ENCODE measurements around the gene FIP1L1.

Gene FIP1L1

GRCh38 chr4:53476232-53477037 lies 99.0 kb downstream of the FIP1L1 start:
- DNase-seq (ENCODE audit: low spot score), result no peak

- DNase-seq (ENCODE audit: low spot score), result no peak
Observed at GRCh38 chr4:53477038-53477565, 99.7 kb downstream of the FIP1L1 start.

- no peak for DNase-seq (ENCODE audit: low spot score)
Observed at GRCh38 chr4:53477636-53478035, 100.2 kb downstream of the FIP1L1 start.

- DNase-seq (ENCODE audit: low spot score), result no peak
Observed at GRCh38 chr4:53478671-53479456, 101.4 kb downstream of the FIP1L1 start.

GRCh38 chr4:53479736-53480525 lies 102.5 kb downstream of the FIP1L1 start:
- no peak for DNase-seq (ENCODE audit: low spot score)

- DNase-seq (ENCODE audit: low spot score), result no peak
Observed at GRCh38 chr4:53480909-53481308, 103.5 kb downstream of the FIP1L1 start.

- DNase-seq (ENCODE audit: low spot score), result no peak
Observed at GRCh38 chr4:53481586-53481985, 104.1 kb downstream of the FIP1L1 start.

- DNase-seq (ENCODE audit: low spot score), result no peak
Observed at GRCh38 chr4:53483250-53483649, 105.8 kb downstream of the FIP1L1 start.

GRCh38 chr4:53484911-53485657 lies 107.6 kb downstream of the FIP1L1 start:
- DNase-seq (ENCODE audit: low spot score), result no peak

GRCh38 chr4:53485658-53486040 lies 108.2 kb downstream of the FIP1L1 start:
- DNase-seq (ENCODE audit: low spot score), result no peak

GRCh38 chr4:53487766-53488165 lies 110.3 kb downstream of the FIP1L1 start:
- no peak for DNase-seq (ENCODE audit: low spot score)

- no peak for DNase-seq (ENCODE audit: low spot score)
Observed at GRCh38 chr4:53489279-53489889, 111.9 kb downstream of the FIP1L1 start.

GRCh38 chr4:53490161-53490956 lies 112.9 kb downstream of the FIP1L1 start:
- DNase-seq (ENCODE audit: low spot score), result no peak

GRCh38 chr4:53490965-53491622 lies 113.7 kb downstream of the FIP1L1 start:
- DNase-seq (ENCODE audit: low spot score), result peak; percentile 32

- no peak for DNase-seq (ENCODE audit: low spot score)
Observed at GRCh38 chr4:53494851-53495250, 117.4 kb downstream of the FIP1L1 start.

- no peak for DNase-seq (ENCODE audit: low spot score)
Observed at GRCh38 chr4:53497487-53498244, 120.2 kb downstream of the FIP1L1 start.

- no peak for DNase-seq (ENCODE audit: low spot score)
Observed at GRCh38 chr4:53498706-53499105, 121.3 kb downstream of the FIP1L1 start.

- DNase-seq (ENCODE audit: low spot score), result no peak
Observed at GRCh38 chr4:53499791-53500190, 122.3 kb downstream of the FIP1L1 start.

GRCh38 chr4:53500546-53500945 lies 123.1 kb downstream of the FIP1L1 start:
- no peak for DNase-seq (ENCODE audit: low spot score)
